ENCODE measurements around the gene TFIP11. TPM values are rescaled to one million over a fixed set of nuclear protein-coding genes. Genes with fewer than 3 reads are reported as not detected.

The TFIP11 gene
- total RNA-seq, 4 donors from 2014 or later, result 21.6 to 27.1 (median 25.8) TPM

GRCh38 chr22:26462641-26463040, 49.6 kb downstream of the TFIP11 start:
- Histone ChIP-seq H3K9me3 (no peaks in the 10 kb centered on the region), H3K4me1 (peaks cover 0 to 17% (median 0%) of the 10 kb centered on the region in 3 donors), H3K27me3 (no peaks in the 10 kb centered on the region), H3K27ac (no peak overlapping the region), H3K36me3 (peaks cover 9 to 93% (median 36%) of the 10 kb centered on the region in 3 donors), H3K4me3 (no peak overlapping the region)
- no peak for TF ChIP-seq CTCF (IDR thresholded peaks at IDR 0.05)
- no peak for TF ChIP-seq POLR2A (IDR thresholded peaks at IDR 0.05)
- intact Hi-C loops (cut with DNase I), result loop anchor here (10.0 kb wide), 1 partner anchor 68 kb away; no protein-coding TSS in a partner anchor
- no peak for DNase-seq
- WGBS, 2 donors, result 73 to 79% methylated on average over 3 of the region's 3 CpGs

- Histone ChIP-seq H3K27ac (no peak overlapping the region), H3K27me3 (no peaks in the 10 kb centered on the region), H3K4me1 (peaks cover 0 to 17% (median 0%) of the 10 kb centered on the region in 3 donors), H3K9me3 (no peaks in the 10 kb centered on the region), H3K4me3 (no peak overlapping the region), H3K36me3 (peaks cover 9 to 93% (median 36%) of the 10 kb centered on the region in 3 donors)
- DNase-seq, result no peak
- TF ChIP-seq CTCF (IDR thresholded peaks at IDR 0.05) (no peak), POLR2A (IDR thresholded peaks at IDR 0.05) (no peak)
- 94 to 100% methylated on average over 4 of the region's 5 CpGs for WGBS, 2 donors
- intact Hi-C loops (cut with DNase I), result loop anchor here (10.0 kb wide), 1 partner anchor 67 kb away; no protein-coding TSS in a partner anchor
Observed at GRCh38 chr22:26462051-26462450, 50.2 kb downstream of the TFIP11 start.

DNA sequence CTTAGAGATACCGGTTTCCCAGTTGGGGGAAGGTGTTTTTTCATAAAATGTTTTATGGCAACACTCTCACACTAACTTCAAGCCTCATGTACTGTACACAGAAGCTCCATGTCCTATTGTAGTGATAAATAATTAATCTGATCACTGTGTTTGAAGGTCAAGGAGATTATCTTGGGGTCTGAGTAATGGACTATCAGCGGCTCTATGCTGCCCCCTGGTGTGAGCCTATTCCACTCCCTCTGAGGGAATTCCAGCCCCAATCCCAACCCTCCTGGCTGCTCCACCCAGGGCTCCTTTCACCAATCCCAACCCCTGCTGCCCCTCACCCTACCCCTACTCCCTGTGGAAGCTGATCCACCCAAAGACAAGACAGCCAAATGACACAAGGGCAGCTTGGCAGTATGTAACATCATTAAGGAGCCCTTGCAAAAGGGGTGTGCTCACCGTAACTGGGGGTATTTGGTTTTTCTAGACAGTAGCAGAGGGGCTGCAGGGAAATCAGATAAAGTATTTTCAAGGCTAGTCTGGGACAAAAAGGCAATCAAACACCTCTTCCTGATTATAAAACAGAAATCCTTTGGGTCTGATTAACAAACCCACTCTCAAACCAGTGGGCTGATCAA, 51.0 kb downstream of the TFIP11 start:
- Histone ChIP-seq H3K27ac (no peak overlapping the region), H3K4me1 (peaks cover 0 to 17% (median 0%) of the 10 kb centered on the region in 3 donors), H3K9me3 (no peaks in the 10 kb centered on the region), H3K4me3 (no peak overlapping the region), H3K27me3 (no peaks in the 10 kb centered on the region), H3K36me3 (peaks cover 9 to 93% (median 34%) of the 10 kb centered on the region in 3 donors)
- TF ChIP-seq CTCF (IDR thresholded peaks at IDR 0.05), result peak; percentile 54 to 80 (median 64)
- TF ChIP-seq POLR2A (IDR thresholded peaks at IDR 0.05), result no peak
- intact Hi-C loops (cut with DNase I), result loop anchor here (10.0 kb wide), 1 partner anchor 66 kb away; no protein-coding TSS in a partner anchor
- no peak for DNase-seq
- 33 to 39% methylated on average over 3 of the region's 3 CpGs for WGBS, 2 donors

DNA sequence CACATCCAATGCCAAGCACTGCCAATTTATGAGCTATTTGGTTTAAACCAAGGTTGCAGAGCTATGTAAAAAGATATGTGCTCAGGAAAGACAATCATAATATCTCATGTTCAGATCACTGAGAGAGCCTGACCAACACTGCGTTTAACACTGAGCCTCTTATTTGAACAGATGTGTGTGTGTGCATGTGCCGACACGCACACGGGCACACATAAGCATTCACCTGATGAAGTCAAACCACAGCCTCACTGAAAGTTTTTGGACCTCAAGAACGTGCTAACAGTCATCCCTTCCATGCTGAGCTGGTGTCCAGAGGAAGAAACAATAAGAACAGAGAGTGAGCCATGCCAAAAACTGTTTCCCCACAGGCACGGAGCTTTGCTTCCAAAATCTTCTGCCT, 52.1 kb downstream of the TFIP11 start:
- H3K27ac ChIP-seq, result no peak overlapping the region
- peaks cover 9 to 91% (median 23%) of the 10 kb centered on the region in 3 donors for H3K36me3 ChIP-seq
- H3K4me3 ChIP-seq, result no peak overlapping the region
- TF ChIP-seq POLR2A (IDR thresholded peaks at IDR 0.05), result no peak
- TF ChIP-seq CTCF (IDR thresholded peaks at IDR 0.05), result no peak
- no peak for DNase-seq
- intact Hi-C loops (cut with DNase I), result loop anchor here (10.0 kb wide), 1 partner anchor 65 kb away; no protein-coding TSS in a partner anchor
- no peaks in the 10 kb centered on the region for H3K27me3 ChIP-seq
- H3K4me1 ChIP-seq, result peaks cover 0 to 17% (median 0%) of the 10 kb centered on the region in 3 donors
- no peaks in the 10 kb centered on the region for H3K9me3 ChIP-seq
- 42 to 61% methylated on average over 6 of the region's 6 CpGs for WGBS, 2 donors

DNA sequence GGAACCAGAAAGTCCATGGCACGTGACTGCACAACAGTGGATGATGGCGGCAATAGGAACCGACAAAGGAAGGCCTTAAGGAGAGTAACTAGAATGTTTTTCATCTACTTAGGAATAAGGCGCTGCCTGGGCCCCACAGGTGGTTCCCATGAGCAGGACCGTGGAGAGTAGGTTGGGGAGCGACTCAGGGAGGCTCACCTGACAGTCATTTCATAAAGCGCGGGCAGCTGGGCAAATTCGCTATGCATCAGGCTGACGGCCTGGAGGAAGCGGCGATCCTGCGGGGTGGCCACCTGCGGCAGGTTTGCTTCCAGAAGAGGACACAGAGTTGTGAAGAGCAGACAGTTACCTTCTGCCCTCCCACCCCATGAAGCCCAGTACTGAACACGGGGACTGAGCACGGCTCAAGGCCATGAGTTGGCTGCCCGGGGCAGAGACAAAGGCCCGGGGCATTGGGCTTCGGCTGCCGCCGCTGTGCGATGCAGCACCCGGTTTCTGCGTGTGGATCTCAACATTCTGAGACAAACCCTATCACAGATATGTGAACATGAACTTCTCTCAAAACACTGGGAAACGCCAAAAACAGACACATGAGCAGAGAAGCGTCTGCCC, 54.5 kb downstream of the TFIP11 start:
- Histone ChIP-seq H3K27me3 (no peaks in the 10 kb centered on the region), H3K4me3 (no peak overlapping the region), H3K9me3 (no peaks in the 10 kb centered on the region), H3K36me3 (peaks cover 0 to 85% (median 22%) of the 10 kb centered on the region in 3 donors), H3K27ac (no peak overlapping the region), H3K4me1 (peaks cover 0 to 17% (median 0%) of the 10 kb centered on the region in 3 donors)
- intact Hi-C loops (cut with DNase I), result no loop called here
- no peak for DNase-seq
- WGBS, 2 donors, result 93 to 98% methylated on average over 13 to 26 of the region's 26 CpGs
- TF ChIP-seq POLR2A (IDR thresholded peaks at IDR 0.05) (no peak), CTCF (IDR thresholded peaks at IDR 0.05) (no peak)
